Hepatocyte (in vitro differentiated cells): ENCODE results near the gene DSE. TPM values are rescaled to one million over a fixed set of nuclear protein-coding genes. Genes with fewer than 3 reads are reported as not detected.

ENCODE experiments used
- DNase-seq: peaks from one replicate; pipeline ENCODE4 v3.0.0-alpha.2; 2016; ENCODE audit warnings: low spot score
- H2AFZ ChIP-seq: fragments of 200-600 bp; sonication (generic); 2 replicates; pipeline ENCODE4 v1.6.0; 2016; ENCODE audit warnings: antibody characterized with exemption, mild to moderate bottlenecking
- H3K27ac ChIP-seq: fragments of 200-600 bp; sonication (generic); 2 replicates; pipeline ENCODE4 v1.5.1; 2016; ENCODE audit warnings: mild to moderate bottlenecking
- H3K27me3 ChIP-seq: fragments of 200-600 bp; sonication (generic); 2 replicates; pipeline ENCODE4 v1.6.1; 2016
- H3K36me3 ChIP-seq: fragments of 200-600 bp; sonication (generic); replicated peaks from 2 replicates; pipeline ENCODE4 v1.5.1; 2016; ENCODE audit warnings: low read depth; ENCODE audit not compliant: insufficient read depth
- H3K4me1 ChIP-seq: fragments of 200-600 bp; sonication (generic); 2 replicates; pipeline ENCODE4 v1.5.1; 2016; ENCODE audit warnings: mild to moderate bottlenecking, moderate library complexity; ENCODE audit not compliant: insufficient read depth
- H3K4me2 ChIP-seq: fragments of 200-600 bp; sonication (generic); 2 replicates; pipeline ENCODE4 v1.6.0; 2016
- H3K4me3 ChIP-seq: fragments of 200-600 bp; sonication (generic); 2 replicates; pipeline ENCODE4 v1.5.1; 2016; ENCODE audit warnings: mild to moderate bottlenecking
- H3K79me2 ChIP-seq: fragments of 200-600 bp; sonication (generic); 2 replicates; pipeline ENCODE4 v1.6.0; 2017; ENCODE audit warnings: mild to moderate bottlenecking
- H3K9me2 ChIP-seq: fragments of 200-600 bp; sonication (generic); replicated peaks from 2 replicates; pipeline ENCODE4 v1.6.0; 2017; ENCODE audit warnings: mild to moderate bottlenecking; ENCODE audit not compliant: insufficient read depth
- H3K9me3 ChIP-seq: fragments of 200-600 bp; sonication (generic); 2 replicates; pipeline ENCODE4 v1.5.1; 2016; ENCODE audit warnings: low read depth, mild to moderate bottlenecking
- H4K20me1 ChIP-seq: fragments of 200-600 bp; sonication (generic); 2 replicates; pipeline ENCODE4 v1.6.0; 2016; ENCODE audit warnings: mild to moderate bottlenecking; ENCODE audit not compliant: insufficient read depth, poor library complexity, severe bottlenecking
- CTCF ChIP-seq: fragments of 200-600 bp; sonication (generic); IDR thresholded peaks from 2 replicates; pipeline ENCODE4 v1.5.1; 2016; ENCODE audit warnings: antibody characterized with exemption, mild to moderate bottlenecking; ENCODE audit not compliant: poor library complexity
- EZH2 ChIP-seq: fragments of 200-600 bp; sonication (generic); IDR thresholded peaks from 2 replicates; pipeline ENCODE4 v1.6.1; 2016; ENCODE audit warnings: antibody characterized with exemption, mild to moderate bottlenecking, borderline replicate concordance
- EZH2phosphoT487 ChIP-seq: fragments of 200-600 bp; sonication (generic); IDR thresholded peaks from one replicate; pipeline ENCODE4 v1.6.1; 2018; ENCODE audit warnings: antibody characterized with exemption, mild to moderate bottlenecking, low read depth, moderate library complexity; ENCODE audit not compliant: unreplicated experiment, severe bottlenecking
- WGBS: methylation state at CpG from one replicate; pipeline ENCODE4 v1.1.6; 2016; ENCODE audit warnings: low lambda C conversion rate; ENCODE audit errors: missing lambda C conversion rate; 5-methylcytosine and 5-hydroxymethylcytosine counted together
- polyA plus RNA-seq: library from polyadenylated mRNA; unstranded; fragments of >200 nt; fragmentation: Nextera tagmentation; extraction: Ambion mirVana; gene quantifications from 2 replicates; pipeline ENCODE4 v1.2.1, GENCODE V29; 2016
- total RNA-seq: library from RNA; depleted of rRNA; stranded (reverse); fragments of >200 nt; gene quantifications from 2 replicates; pipeline ENCODE4 v1.2.3, GENCODE V29; 2014

The DSE gene
- total and polyA plus RNA-seq, 2 experiments from 2014 or later = 19.9 to 45.0 TPM

- no peak overlapping the region for H3K4me2 ChIP-seq
- no peaks in the 10 kb centered on the region for H3K9me2 ChIP-seq
- DNase-seq = no peak
- H3K27ac ChIP-seq = no peak overlapping the region
- H3K36me3 ChIP-seq = no peaks in the 10 kb centered on the region
- H2AFZ ChIP-seq = no peak overlapping the region
- TF ChIP-seq EZH2phosphoT487 (no peak), EZH2 (no peak), CTCF (no peak)
- H3K27me3 ChIP-seq = no peaks in the 10 kb centered on the region
- H3K4me1 ChIP-seq = no peaks in the 10 kb centered on the region
- no peaks in the 10 kb centered on the region for H3K9me3 ChIP-seq
- H3K79me2 ChIP-seq = no peaks in the 10 kb centered on the region
- WGBS = 71% methylated on average over 7 of the region's 7 CpGs
- H4K20me1 ChIP-seq = no peaks in the 10 kb centered on the region
- H3K4me3 ChIP-seq = no peak overlapping the region
These were observed 65.8 kb downstream of the DSE start for GRCh38 chr6:116436586-116436985.

- Histone ChIP-seq H3K27me3 (no peaks in the 10 kb centered on the region), H3K36me3 (no peaks in the 10 kb centered on the region), H4K20me1 (no peaks in the 10 kb centered on the region), H3K4me2 (no peak overlapping the region), H3K9me3 (no peaks in the 10 kb centered on the region), H3K4me3 (no peak overlapping the region), H3K79me2 (no peaks in the 10 kb centered on the region), H2AFZ (no peak overlapping the region), H3K27ac (no peak overlapping the region), H3K9me2 (no peaks in the 10 kb centered on the region), H3K4me1 (no peaks in the 10 kb centered on the region)
- no peak for TF ChIP-seq EZH2
- no peak for TF ChIP-seq CTCF
- no peak for TF ChIP-seq EZH2phosphoT487
- DNase-seq = no peak
These were observed 66.9 kb downstream of the DSE start for GRCh38 chr6:116437656-116438055.

- Histone ChIP-seq H3K4me1 (no peaks in the 10 kb centered on the region), H3K9me3 (no peaks in the 10 kb centered on the region), H3K9me2 (no peaks in the 10 kb centered on the region), H3K27ac (no peak overlapping the region), H3K4me3 (no peak overlapping the region), H3K36me3 (no peaks in the 10 kb centered on the region), H2AFZ (no peak overlapping the region), H3K27me3 (no peaks in the 10 kb centered on the region), H4K20me1 (no peaks in the 10 kb centered on the region), H3K4me2 (no peak overlapping the region), H3K79me2 (no peaks in the 10 kb centered on the region)
- DNase-seq = no peak
- WGBS = 69% methylated on average over 6 of the region's 6 CpGs
- no peak for TF ChIP-seq EZH2phosphoT487
- no peak for TF ChIP-seq EZH2
- no peak for TF ChIP-seq CTCF
These were observed 68.1 kb downstream of the DSE start for GRCh38 chr6:116438590-116439448.
